B cell (primary cell): ENCODE results near the gene OTUB2. TPM values are rescaled to one million over a fixed set of nuclear protein-coding genes. Genes with fewer than 3 reads are reported as not detected.

Experiments
- ATAC-seq: fragments of 200-7000 bp; cut with Tn5 transposase; one replicate; pipeline ENCODE4 v1.10.0; 2021; ENCODE audit warnings: low read depth, mild to moderate bottlenecking, moderate number of reproducible peaks, moderate library complexity
- CTCF ChIA-PET: fragments of 350-600 bp; sonication (Branson Sonifier 250); formaldehyde crosslinking; loops from one replicate; lab custom pipeline; 2021; ENCODE audit warnings: antibody characterized with exemption, inconsistent platforms; lab: Charles Lee
- POLR2A ChIA-PET: fragments of 350-600 bp; sonication (Branson Sonifier 250); formaldehyde crosslinking; loops from one replicate; lab custom pipeline; 2021; ENCODE audit warnings: antibody characterized with exemption; lab: Charles Lee
- DNase-seq: peaks from one replicate; pipeline ENCODE4 v3.0.0; 2013
- H2AFZ ChIP-seq: 2 replicates; pipeline ENCODE4 v1.6.1; 2012; ENCODE audit warnings: mild to moderate bottlenecking, low read depth, low read length; ENCODE audit not compliant: insufficient read depth, poor library complexity, severe bottlenecking
- H3K27ac ChIP-seq, 2 donors: 1 replicate in 1 of 2; 2 replicates in 1 of 2; pipeline ENCODE4 v1.5.1; 2012 to 2013; ENCODE audit warnings: low read length in 2 of 2, mild to moderate bottlenecking in 2 of 2, moderate library complexity in 1 of 2
- H3K27me3 ChIP-seq, 4 experiments: fragments of 200-600 bp in 1 of 4; sonication (generic) in 1 of 4; replicated peaks in 1 of 4; 1 replicate in 2 of 4; 2 replicates in 2 of 4; pipeline versions ENCODE4 v1.6.1 to v1.7.0; 2013 to 2016; ENCODE audit warnings: low read length in 3 of 4, mild to moderate bottlenecking in 2 of 4, mixed read lengths in 1 of 4, moderate library complexity in 1 of 4; ENCODE audit not compliant: insufficient read depth in 4 of 4, control insufficient read depth in 3 of 4; ENCODE audit errors: control extremely low read depth in 1 of 4
- H3K36me3 ChIP-seq, 2 experiments: replicated peaks in 1 of 2; 1 replicate in 1 of 2; 2 replicates in 1 of 2; pipeline versions ENCODE4 v1.6.1 to v1.7.1; 2013; ENCODE audit warnings: low read length in 1 of 2; ENCODE audit not compliant: insufficient read depth in 2 of 2, control insufficient read depth in 1 of 2; ENCODE audit errors: control extremely low read depth in 1 of 2, extremely low read depth in 1 of 2
- H3K4me1 ChIP-seq, 2 donors: fragments of 200-600 bp in 1 of 2; sonication (generic) in 1 of 2; 1 replicate in 1 of 2; 2 replicates in 1 of 2; pipeline versions ENCODE4 v1.5.1 to v1.6.1; 2013 to 2017; ENCODE audit warnings: low read length in 2 of 2; ENCODE audit not compliant: control insufficient read depth in 2 of 2, insufficient read depth in 2 of 2
- H3K4me2 ChIP-seq: replicated peaks from 2 replicates; pipeline ENCODE3; 2012; ENCODE audit warnings: mild to moderate bottlenecking, low read depth, low read length; ENCODE audit not compliant: poor library complexity, severe bottlenecking
- H3K4me3 ChIP-seq, 5 experiments: fragments of 200-600 bp in 1 of 5; sonication (generic) in 1 of 5; 1 replicate in 3 of 5; 2 replicates in 2 of 5; pipeline versions ENCODE4 v1.5.1 to v1.7.0; 2011 to 2016; ENCODE audit warnings: low read length in 4 of 5, mild to moderate bottlenecking in 4 of 5, low read depth in 2 of 5, control low read depth in 1 of 5, moderate library complexity in 1 of 5; ENCODE audit not compliant: insufficient read depth in 1 of 5; ENCODE audit errors: control extremely low read depth in 1 of 5, extremely low read depth in 1 of 5
- H3K79me2 ChIP-seq: fragments of 200-600 bp; sonication (generic); one replicate; pipeline ENCODE4 v1.6.0; 2016; ENCODE audit warnings: low read length; ENCODE audit not compliant: control insufficient read depth, insufficient read depth
- H3K9ac ChIP-seq: fragments of 200-600 bp; sonication (generic); 2 replicates; pipeline ENCODE4 v1.6.1; 2017; ENCODE audit warnings: mild to moderate bottlenecking, low read length, moderate library complexity
- H3K9me3 ChIP-seq, 3 donors: one replicate each; pipeline versions ENCODE4 v1.6.1 to v1.7.1; 2013; ENCODE audit warnings: low read length in 2 of 3; ENCODE audit not compliant: control insufficient read depth in 2 of 3, insufficient read depth in 1 of 3; ENCODE audit errors: control extremely low read depth in 1 of 3
- H4K20me1 ChIP-seq: 2 replicates; pipeline ENCODE4 v1.6.0; 2012; ENCODE audit warnings: mild to moderate bottlenecking, low read length; ENCODE audit not compliant: insufficient read depth, control insufficient read depth, poor library complexity, severe bottlenecking
- H3K27ac Mint-ChIP-seq: one replicate; pipeline ENCODE4 v1.8.0; 2021; ENCODE audit warnings: mixed read lengths
- H3K27me3 Mint-ChIP-seq: one replicate; pipeline ENCODE4 v1.8.0; 2021; ENCODE audit warnings: mixed read lengths
- H3K4me1 Mint-ChIP-seq: one replicate; pipeline ENCODE4 v1.8.0; 2021; ENCODE audit warnings: mixed read lengths
- H3K4me3 Mint-ChIP-seq: one replicate; pipeline ENCODE4 v1.8.0; 2021; ENCODE audit warnings: mixed read lengths
- H3K9me3 Mint-ChIP-seq: one replicate; pipeline ENCODE4 v1.8.0; 2022; ENCODE audit warnings: mixed read lengths; ENCODE audit not compliant: insufficient read depth
- EZH2 ChIP-seq: IDR thresholded peaks from 2 replicates; pipeline ENCODE4 v1.6.1; 2012; ENCODE audit warnings: borderline replicate concordance, low read depth, mild to moderate bottlenecking, moderate library complexity, low read length; ENCODE audit not compliant: insufficient read depth, poor library complexity, severe bottlenecking
- WGBS: methylation state at CpG from one replicate; pipeline ENCODE4 v1.1.5; 2013; ENCODE audit warnings: missing lambda C conversion rate; ENCODE audit not compliant: insufficient coverage; 5-methylcytosine and 5-hydroxymethylcytosine counted together
- intact Hi-C: fragments of 100-400 bp; cut with micrococcal nuclease; formaldehyde crosslinking; loops from one replicate; pipeline ENCODE4 v1.10.0; 2022
- polyA plus RNA-seq: library from polyadenylated mRNA; depleted of rRNA; stranded (reverse); fragments of >200 nt; gene quantifications from 2 replicates; pipeline ENCODE4 v1.2.3, GENCODE V29; 2012
- total RNA-seq, 2 donors: library from RNA; stranded (reverse); fragments of 120-200 nt in 1 of 2; gene quantifications; 1 replicate in 1 of 2; 2 replicates in 1 of 2; pipeline versions ENCODE4 v1.2.3 to v1.2.4, GENCODE V29; 2013 to 2022
- TF ChIP-seq, protein P1 (sequence below): fragments of 200-600 bp; IDR thresholded peaks from one replicate; pipeline ENCODE4 v1.8.0; 2022; ENCODE audit warnings: antibody characterized with exemption, mild to moderate bottlenecking

Gene OTUB2
- total and polyA plus RNA-seq, 2 donors (not counting 1 experiment from before 2014, with no cell fraction given), result 0.04 to 0.17 TPM

DNA sequence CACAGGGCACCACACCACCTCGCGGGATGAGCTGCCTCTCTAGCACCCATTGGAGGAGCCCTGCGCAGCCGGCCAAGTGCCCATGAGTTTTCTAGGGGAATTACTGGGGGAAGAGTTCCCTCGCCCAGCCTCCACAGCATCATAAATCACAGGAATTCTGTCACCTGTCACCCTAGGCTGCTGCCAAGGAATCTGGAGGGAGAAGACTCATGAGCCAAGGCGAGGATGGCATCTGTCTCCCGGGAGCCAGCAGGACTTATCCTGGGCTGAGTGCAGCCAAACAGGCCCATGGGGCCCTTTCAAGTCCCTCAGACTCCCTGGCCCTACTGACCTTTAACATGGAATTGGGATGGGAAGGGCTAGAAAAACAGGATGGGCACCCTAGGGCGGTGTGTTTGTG lies 7.8 kb upstream of the OTUB2 start:
- Mint-ChIP-seq H3K9me3 (no peaks in the 10 kb centered on the region), H3K4me3 (no peak overlapping the region), H3K27ac (no peak overlapping the region), H3K27me3 (peaks cover 39% of the 10 kb centered on the region), H3K4me1 (no peaks in the 10 kb centered on the region)
- no peaks in the 10 kb centered on the region for H3K36me3 ChIP-seq
- peaks cover 0 to 5% (median 1%) of the 10 kb centered on the region in 4 experiments for H3K27me3 ChIP-seq
- intact Hi-C loops, result no loop called here
- H3K9ac ChIP-seq, result no peak overlapping the region
- POLR2A ChIA-PET, result no interaction called here
- no peaks in the 10 kb centered on the region for H4K20me1 ChIP-seq
- ATAC-seq (no peak), DNase-seq (no peak)
- no peaks in the 10 kb centered on the region for H3K79me2 ChIP-seq
- 70% methylated on average over 6 of the region's 8 CpGs for WGBS
- no peak overlapping the region for H3K4me3 ChIP-seq
- TF ChIP-seq, protein P1, sequence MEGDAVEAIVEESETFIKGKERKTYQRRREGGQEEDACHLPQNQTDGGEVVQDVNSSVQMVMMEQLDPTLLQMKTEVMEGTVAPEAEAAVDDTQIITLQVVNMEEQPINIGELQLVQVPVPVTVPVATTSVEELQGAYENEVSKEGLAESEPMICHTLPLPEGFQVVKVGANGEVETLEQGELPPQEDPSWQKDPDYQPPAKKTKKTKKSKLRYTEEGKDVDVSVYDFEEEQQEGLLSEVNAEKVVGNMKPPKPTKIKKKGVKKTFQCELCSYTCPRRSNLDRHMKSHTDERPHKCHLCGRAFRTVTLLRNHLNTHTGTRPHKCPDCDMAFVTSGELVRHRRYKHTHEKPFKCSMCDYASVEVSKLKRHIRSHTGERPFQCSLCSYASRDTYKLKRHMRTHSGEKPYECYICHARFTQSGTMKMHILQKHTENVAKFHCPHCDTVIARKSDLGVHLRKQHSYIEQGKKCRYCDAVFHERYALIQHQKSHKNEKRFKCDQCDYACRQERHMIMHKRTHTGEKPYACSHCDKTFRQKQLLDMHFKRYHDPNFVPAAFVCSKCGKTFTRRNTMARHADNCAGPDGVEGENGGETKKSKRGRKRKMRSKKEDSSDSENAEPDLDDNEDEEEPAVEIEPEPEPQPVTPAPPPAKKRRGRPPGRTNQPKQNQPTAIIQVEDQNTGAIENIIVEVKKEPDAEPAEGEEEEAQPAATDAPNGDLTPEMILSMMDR, result no peak
- no peak for TF ChIP-seq EZH2
- H3K9me3 ChIP-seq, result no peaks in the 10 kb centered on the region
- H3K4me2 ChIP-seq, result no peak overlapping the region
- CTCF ChIA-PET, result interaction anchor here (1.1 to 5.6 kb wide), 4 partner anchors 11 to 118 kb away, joined by 3 to 34 read pairs (median 4); no protein-coding TSS in a partner anchor
- no peaks in the 10 kb centered on the region for H3K4me1 ChIP-seq
- no peak overlapping the region for H2AFZ ChIP-seq
- no peak overlapping the region for H3K27ac ChIP-seq

DNA sequence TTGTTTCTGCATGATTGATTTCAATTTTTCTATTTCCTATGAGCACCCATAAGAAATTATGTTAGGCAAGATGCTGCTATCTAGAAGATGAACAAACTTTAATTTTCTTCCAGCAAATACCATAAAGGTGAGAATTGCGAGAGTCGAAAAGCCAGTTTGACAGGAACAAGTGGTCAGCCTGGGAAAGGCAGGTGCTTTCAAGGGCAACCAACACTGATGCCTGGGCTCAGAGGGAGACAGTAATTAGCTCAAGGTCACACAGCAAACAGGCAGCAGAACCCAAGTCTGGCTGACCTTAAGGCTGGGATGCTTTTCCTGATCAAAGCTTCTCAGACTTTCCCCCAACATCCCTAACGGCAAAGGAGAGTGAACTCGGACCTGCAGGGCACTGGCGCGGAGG lies 6.8 kb upstream of the OTUB2 start:
- no peak overlapping the region for H3K9ac ChIP-seq
- no peaks in the 10 kb centered on the region for H3K4me1 ChIP-seq
- Mint-ChIP-seq H3K27ac (no peak overlapping the region), H3K27me3 (peaks cover 39% of the 10 kb centered on the region), H3K4me1 (no peaks in the 10 kb centered on the region), H3K4me3 (no peak overlapping the region), H3K9me3 (no peaks in the 10 kb centered on the region)
- H2AFZ ChIP-seq, result no peak overlapping the region
- H3K4me3 ChIP-seq, result no peak overlapping the region
- no peak for DNase-seq
- no peak for ATAC-seq
- H3K36me3 ChIP-seq, result no peaks in the 10 kb centered on the region
- H3K27me3 ChIP-seq, result peaks cover 0 to 13% (median 3%) of the 10 kb centered on the region in 4 experiments
- H3K9me3 ChIP-seq, result no peaks in the 10 kb centered on the region
- no peak for TF ChIP-seq EZH2
- TF ChIP-seq, protein P1, result no peak
- ChIA-PET CTCF (interaction anchor here (1.5 to 5.6 kb wide), 2 partner anchors 16 to 117 kb away, joined by 3 to 34 read pairs; no protein-coding TSS in a partner anchor), POLR2A (no interaction called here)
- H3K79me2 ChIP-seq, result no peaks in the 10 kb centered on the region
- no peak overlapping the region for H3K27ac ChIP-seq
- no peak overlapping the region for H3K4me2 ChIP-seq
- no peaks in the 10 kb centered on the region for H4K20me1 ChIP-seq
- WGBS, result 86% methylated on average over 3 of the region's 6 CpGs
- intact Hi-C loops, result no loop called here
